ENCODE results near the gene NKX2-4.
"Not testable (repeated sequence)": the region's sequence is repeated elsewhere in the genome, so short reads cannot be mapped to it uniquely, and the experiment has no call there.

The NKX2-4 gene

DNA sequence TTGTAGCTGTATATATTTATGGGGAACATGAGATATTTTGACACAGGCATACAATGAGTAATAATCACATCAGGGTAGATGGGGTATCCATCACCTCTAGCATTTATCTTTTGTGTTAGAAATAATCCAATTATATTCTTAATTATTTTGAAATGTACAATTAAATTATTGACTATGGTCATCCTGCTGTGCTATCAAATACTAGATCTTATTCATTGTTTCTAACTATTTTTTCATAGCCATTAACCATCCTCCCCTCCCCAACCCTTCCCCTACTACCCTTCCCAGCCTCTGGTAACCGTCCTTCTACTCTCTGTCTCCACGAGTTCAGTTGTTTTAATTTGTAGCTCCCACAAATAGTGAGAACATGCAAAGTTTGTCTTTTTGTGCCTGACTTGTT, 28.5 kb downstream of the NKX2-4 start:
- Histone ChIP-seq H3K4me1 (ENCODE audit: low read length) (no peaks in the 10 kb centered on the region), H3K27ac (ENCODE audit: low read length) (no peak overlapping the region), H3K4me3 (ENCODE audit: low read length) (no peak overlapping the region), H2AFZ (ENCODE audit: low read length) (no peak overlapping the region), H3K79me2 (ENCODE audit: low read length) (peaks cover 4% of the 10 kb centered on the region; the same call in 1 of the 2 replicates), H3K9ac (ENCODE audit: low read length) (no peak overlapping the region), H3K9me3 (replicated peaks; ENCODE audit: insufficient read depth, low read length) (no peaks in the 10 kb centered on the region), H3K27me3 (replicated peaks; ENCODE audit: insufficient read depth, low read length) (no peaks in the 10 kb centered on the region), H4K20me1 (ENCODE audit: insufficient read depth, low read length) (no peaks in the 10 kb centered on the region; the same call in 1 of the 2 replicates), H3K9me2 (replicated peaks; ENCODE audit: insufficient read depth, low read length) (no peaks in the 10 kb centered on the region), H3K36me3 (replicated peaks; ENCODE audit: insufficient read depth, low read length) (peaks cover 4% of the 10 kb centered on the region), H3K4me2 (ENCODE audit: low read depth, low read length) (no peak overlapping the region), H3F3A (ENCODE audit: insufficient read depth, low read length) (no peaks in the 10 kb centered on the region)
- no peak for DNase-seq
- TF ChIP-seq EZH2 (optimal IDR thresholded peaks at IDR 0.05; ENCODE audit: low read depth, low read length) = no peak
- TF ChIP-seq, protein P1, sequence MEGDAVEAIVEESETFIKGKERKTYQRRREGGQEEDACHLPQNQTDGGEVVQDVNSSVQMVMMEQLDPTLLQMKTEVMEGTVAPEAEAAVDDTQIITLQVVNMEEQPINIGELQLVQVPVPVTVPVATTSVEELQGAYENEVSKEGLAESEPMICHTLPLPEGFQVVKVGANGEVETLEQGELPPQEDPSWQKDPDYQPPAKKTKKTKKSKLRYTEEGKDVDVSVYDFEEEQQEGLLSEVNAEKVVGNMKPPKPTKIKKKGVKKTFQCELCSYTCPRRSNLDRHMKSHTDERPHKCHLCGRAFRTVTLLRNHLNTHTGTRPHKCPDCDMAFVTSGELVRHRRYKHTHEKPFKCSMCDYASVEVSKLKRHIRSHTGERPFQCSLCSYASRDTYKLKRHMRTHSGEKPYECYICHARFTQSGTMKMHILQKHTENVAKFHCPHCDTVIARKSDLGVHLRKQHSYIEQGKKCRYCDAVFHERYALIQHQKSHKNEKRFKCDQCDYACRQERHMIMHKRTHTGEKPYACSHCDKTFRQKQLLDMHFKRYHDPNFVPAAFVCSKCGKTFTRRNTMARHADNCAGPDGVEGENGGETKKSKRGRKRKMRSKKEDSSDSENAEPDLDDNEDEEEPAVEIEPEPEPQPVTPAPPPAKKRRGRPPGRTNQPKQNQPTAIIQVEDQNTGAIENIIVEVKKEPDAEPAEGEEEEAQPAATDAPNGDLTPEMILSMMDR (IDR thresholded peaks at IDR 0.05; ENCODE audit: low read length) = no peak
- TF ChIP-seq EZH2phosphoT487 (IDR thresholded peaks at IDR 0.05; ENCODE audit: low read length) = no peak

DNA sequence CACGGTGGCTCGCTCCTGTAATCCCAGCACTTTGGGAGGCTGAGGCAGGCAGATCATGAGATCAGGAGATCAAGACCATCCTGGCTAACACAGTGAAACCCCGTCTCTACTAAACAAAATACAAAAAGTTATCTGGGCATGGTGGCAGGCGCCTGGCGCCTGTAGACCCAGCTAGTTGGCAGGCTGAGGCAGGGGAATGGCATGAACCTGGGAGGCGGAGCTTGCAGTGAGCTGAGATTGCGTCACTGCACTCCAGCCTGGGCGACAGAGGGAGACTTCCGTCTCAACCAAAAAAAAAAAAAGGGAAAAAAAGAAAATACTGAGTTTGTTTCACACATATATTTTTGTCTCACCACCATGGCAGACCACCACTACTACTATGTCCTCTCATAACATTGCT, 31.1 kb downstream of the NKX2-4 start:
- H3K36me3 ChIP-seq (replicated peaks; ENCODE audit: insufficient read depth, low read length); H3K9me3 ChIP-seq (replicated peaks; ENCODE audit: insufficient read depth, low read length); H3K4me1 ChIP-seq (ENCODE audit: low read length); H3K27me3 ChIP-seq (replicated peaks; ENCODE audit: insufficient read depth, low read length); H3K4me2 ChIP-seq (ENCODE audit: low read depth, low read length); H3F3A ChIP-seq (ENCODE audit: insufficient read depth, low read length); H3K4me3 ChIP-seq (ENCODE audit: low read length); DNase-seq; H3K9me2 ChIP-seq (replicated peaks; ENCODE audit: insufficient read depth, low read length); H3K9ac ChIP-seq (ENCODE audit: low read length); H3K79me2 ChIP-seq (ENCODE audit: low read length); H4K20me1 ChIP-seq (ENCODE audit: insufficient read depth, low read length); H3K27ac ChIP-seq (ENCODE audit: low read length); H2AFZ ChIP-seq (ENCODE audit: low read length): not testable (repeated sequence)

DNA sequence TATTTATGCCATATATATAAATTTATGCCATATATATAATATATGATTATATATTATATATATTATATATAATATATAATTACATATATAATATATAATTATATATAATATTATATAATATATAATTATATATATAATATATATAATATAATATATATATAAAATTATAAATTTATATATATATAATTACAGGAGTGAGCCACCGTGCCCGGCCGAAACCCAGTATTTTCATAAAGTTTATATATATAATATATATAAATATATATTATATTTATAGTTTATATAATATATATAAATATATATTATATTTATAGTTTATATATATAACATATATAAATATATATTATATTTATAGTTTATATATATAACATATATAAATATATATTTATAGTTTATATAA, 31.6 kb downstream of the NKX2-4 start:
- Histone ChIP-seq H3K9ac (ENCODE audit: low read length) (no peak overlapping the region), H3K79me2 (ENCODE audit: low read length) (no peaks in the 10 kb centered on the region; the same call in 1 of the 2 replicates), H3K9me2 (replicated peaks; ENCODE audit: insufficient read depth, low read length) (no peaks in the 10 kb centered on the region), H3K4me2 (ENCODE audit: low read depth, low read length) (no peak overlapping the region), H3K27me3 (replicated peaks; ENCODE audit: insufficient read depth, low read length) (no peaks in the 10 kb centered on the region), H3K9me3 (replicated peaks; ENCODE audit: insufficient read depth, low read length) (no peaks in the 10 kb centered on the region), H3K4me1 (ENCODE audit: low read length) (no peaks in the 10 kb centered on the region), H2AFZ (ENCODE audit: low read length) (no peak overlapping the region), H4K20me1 (ENCODE audit: insufficient read depth, low read length) (no peaks in the 10 kb centered on the region), H3K27ac (ENCODE audit: low read length) (no peak overlapping the region), H3K4me3 (ENCODE audit: low read length) (no peak overlapping the region), H3K36me3 (replicated peaks; ENCODE audit: insufficient read depth, low read length) (peaks cover 4% of the 10 kb centered on the region), H3F3A (ENCODE audit: insufficient read depth, low read length) (no peaks in the 10 kb centered on the region)
- no peak for DNase-seq
- TF ChIP-seq EZH2phosphoT487 (IDR thresholded peaks at IDR 0.05; ENCODE audit: low read length) (no peak), EZH2 (optimal IDR thresholded peaks at IDR 0.05; ENCODE audit: low read depth, low read length) (no peak)
- TF ChIP-seq, protein P1 (IDR thresholded peaks at IDR 0.05; ENCODE audit: low read length) = no peak

DNA sequence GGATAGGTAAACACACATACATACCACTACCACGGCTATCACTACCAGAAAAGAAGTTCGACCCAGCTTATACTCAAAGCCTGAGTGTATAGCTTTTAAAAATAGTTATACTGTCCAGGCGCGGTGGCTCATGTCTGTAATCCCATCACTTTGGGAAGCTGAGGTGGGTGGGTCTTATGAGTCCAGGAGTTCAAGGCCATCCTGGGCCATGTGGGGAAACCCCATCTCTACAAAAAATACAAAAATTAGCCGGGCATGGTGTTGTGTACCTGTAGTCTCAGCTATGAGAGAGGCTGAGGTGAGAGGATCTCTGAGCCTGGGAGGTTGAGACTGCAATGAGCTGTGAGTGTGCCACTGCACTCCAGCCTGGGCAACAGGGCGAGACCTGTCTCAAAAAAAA, 32.9 kb downstream of the NKX2-4 start:
- no peaks in the 10 kb centered on the region for H3K9me3 ChIP-seq (replicated peaks; ENCODE audit: insufficient read depth, low read length)
- no peaks in the 10 kb centered on the region for H4K20me1 ChIP-seq (ENCODE audit: insufficient read depth, low read length)
- H2AFZ ChIP-seq (ENCODE audit: low read length) = no peak overlapping the region
- no peak overlapping the region for H3K4me3 ChIP-seq (ENCODE audit: low read length)
- TF ChIP-seq, protein P1 (IDR thresholded peaks at IDR 0.05; ENCODE audit: low read length) = no peak
- no peak for TF ChIP-seq EZH2 (optimal IDR thresholded peaks at IDR 0.05; ENCODE audit: low read depth, low read length)
- no peak for TF ChIP-seq EZH2phosphoT487 (IDR thresholded peaks at IDR 0.05; ENCODE audit: low read length)
- H3K79me2 ChIP-seq (ENCODE audit: low read length) = no peaks in the 10 kb centered on the region
- H3K36me3 ChIP-seq (replicated peaks; ENCODE audit: insufficient read depth, low read length) = peaks cover 4% of the 10 kb centered on the region
- H3K9me2 ChIP-seq (replicated peaks; ENCODE audit: insufficient read depth, low read length) = no peaks in the 10 kb centered on the region
- no peak overlapping the region for H3K27ac ChIP-seq (ENCODE audit: low read length)
- H3K9ac ChIP-seq (ENCODE audit: low read length) = no peak overlapping the region
- H3F3A ChIP-seq (ENCODE audit: insufficient read depth, low read length) = no peaks in the 10 kb centered on the region
- no peak overlapping the region for H3K4me2 ChIP-seq (ENCODE audit: low read depth, low read length)
- no peaks in the 10 kb centered on the region for H3K4me1 ChIP-seq (ENCODE audit: low read length)
- no peak for DNase-seq
- H3K27me3 ChIP-seq (replicated peaks; ENCODE audit: insufficient read depth, low read length) = no peaks in the 10 kb centered on the region
